Vagina (tissue), 2 donors: ENCODE data around the gene BET1. TPM values are rescaled to one million over a fixed set of nuclear protein-coding genes. Genes with fewer than 3 reads are reported as not detected.

Source experiments
- DNase-seq, 2 donors: peaks; one replicate each; pipeline ENCODE4 v3.0.0-alpha.2; 2017; ENCODE audit errors: extremely low spot score in 2 of 2
- H3K27ac ChIP-seq: fragments of 200-600 bp; sonication (generic); one replicate; pipeline ENCODE4 v1.5.1; 2019
- H3K27me3 ChIP-seq: fragments of 200-600 bp; sonication (generic); one replicate; pipeline ENCODE4 v1.5.1; 2019
- H3K36me3 ChIP-seq, 2 donors: fragments of 200-600 bp; sonication (generic); one replicate each; pipeline ENCODE4 v1.5.1; 2017 to 2019
- H3K4me1 ChIP-seq: fragments of 200-600 bp; sonication (generic); one replicate; pipeline ENCODE4 v1.5.1; 2019
- H3K4me3 ChIP-seq, 2 donors: fragments of 200-600 bp; sonication (generic); 1 replicate in 1 of 2; 2 replicates in 1 of 2; pipeline ENCODE4 v1.5.1; 2016 to 2019
- H3K9me3 ChIP-seq: fragments of 200-600 bp; sonication (generic); one replicate; pipeline ENCODE4 v1.5.1; 2019
- CTCF ChIP-seq, 3 experiments: fragments of 450-650 bp in 2 of 3; fragments of 200-600 bp in 1 of 3; sonication (generic) in 1 of 3; IDR thresholded peaks; one replicate each; pipeline ENCODE4 v1.5.1; 2017 to 2019; ENCODE audit warnings: antibody characterized with exemption in 3 of 3, mild to moderate bottlenecking in 2 of 3, moderate library complexity in 2 of 3
- POLR2A ChIP-seq, 2 donors: fragments of 450-650 bp; IDR thresholded peaks; one replicate each; pipeline ENCODE4 v1.6.1; 2017; ENCODE audit warnings: antibody characterized with exemption in 2 of 2, mild to moderate bottlenecking in 2 of 2, moderate library complexity in 2 of 2
- POLR2AphosphoS5 ChIP-seq, 2 donors: sonication (generic); formaldehyde crosslinking; IDR thresholded peaks; one replicate each; pipeline ENCODE4 v1.9.0; 2017; ENCODE audit warnings: antibody characterized with exemption in 2 of 2, mild to moderate bottlenecking in 2 of 2, low read depth in 1 of 2; ENCODE audit not compliant: insufficient read depth in 1 of 2
- intact Hi-C: fragments of 100-400 bp; cut with DNase I; formaldehyde crosslinking; loops from one replicate; pipeline ENCODE4 v1.15.1; 2023
- total RNA-seq: library from RNA; depleted of rRNA; stranded (reverse); fragments of >200 nt; gene quantifications from one replicate; pipeline ENCODE4 v1.2.3, GENCODE V29; 2016

The BET1 gene
- total RNA-seq, 1 donor from 2014 or later = 22.1 TPM

- no peak overlapping the region for H3K27ac ChIP-seq
- no peak for DNase-seq
- intact Hi-C loops = no loop called here
- TF ChIP-seq POLR2AphosphoS5 (IDR thresholded peaks at IDR 0.05; ENCODE audit: insufficient read depth in 1 of 2, low read depth in 1 of 2) (no peak), POLR2A (IDR thresholded peaks at IDR 0.05) (no peak), CTCF (IDR thresholded peaks at IDR 0.05) (no peak)
- H3K9me3 ChIP-seq = no peaks in the 10 kb centered on the region
- no peaks in the 10 kb centered on the region for H3K4me1 ChIP-seq
- no peak overlapping the region for H3K4me3 ChIP-seq
- H3K27me3 ChIP-seq = no peaks in the 10 kb centered on the region
- H3K36me3 ChIP-seq = no peaks in the 10 kb centered on the region
Observed at GRCh38 chr7:93973134-93973533, 31.0 kb downstream of the BET1 start.

- Histone ChIP-seq H3K9me3 (no peaks in the 10 kb centered on the region), H3K36me3 (no peaks in the 10 kb centered on the region), H3K27me3 (no peaks in the 10 kb centered on the region), H3K27ac (no peak overlapping the region), H3K4me3 (no peak overlapping the region), H3K4me1 (no peaks in the 10 kb centered on the region)
- no peak for DNase-seq
- no peak for TF ChIP-seq CTCF (IDR thresholded peaks at IDR 0.05)
- no peak for TF ChIP-seq POLR2AphosphoS5 (IDR thresholded peaks at IDR 0.05; ENCODE audit: insufficient read depth in 1 of 2, low read depth in 1 of 2)
- no peak for TF ChIP-seq POLR2A (IDR thresholded peaks at IDR 0.05)
- intact Hi-C loops = no loop called here
Observed at GRCh38 chr7:93972029-93972725, 32.0 kb downstream of the BET1 start.

- H3K36me3 ChIP-seq = no peaks in the 10 kb centered on the region
- no peaks in the 10 kb centered on the region for H3K27me3 ChIP-seq
- no peak overlapping the region for H3K27ac ChIP-seq
- no peak for TF ChIP-seq POLR2A (IDR thresholded peaks at IDR 0.05)
- DNase-seq = no peak
- intact Hi-C loops = no loop called here
- H3K4me1 ChIP-seq = no peaks in the 10 kb centered on the region
- H3K4me3 ChIP-seq = no peak overlapping the region
- no peaks in the 10 kb centered on the region for H3K9me3 ChIP-seq
Observed at GRCh38 chr7:93968911-93969620, 35.1 kb downstream of the BET1 start.

- H3K9me3 ChIP-seq = no peaks in the 10 kb centered on the region
- H3K27me3 ChIP-seq = no peaks in the 10 kb centered on the region
- no peak for DNase-seq
- TF ChIP-seq POLR2AphosphoS5 (IDR thresholded peaks at IDR 0.05; ENCODE audit: insufficient read depth in 1 of 2, low read depth in 1 of 2) (no peak), CTCF (IDR thresholded peaks at IDR 0.05) (no peak), POLR2A (IDR thresholded peaks at IDR 0.05) (no peak)
- intact Hi-C loops = no loop called here
- H3K27ac ChIP-seq = no peak overlapping the region
- no peaks in the 10 kb centered on the region for H3K4me1 ChIP-seq
- H3K4me3 ChIP-seq = no peak overlapping the region
- H3K36me3 ChIP-seq = no peaks in the 10 kb centered on the region
Observed at GRCh38 chr7:93964813-93965212, 39.3 kb downstream of the BET1 start.

- H3K27me3 ChIP-seq = no peaks in the 10 kb centered on the region
- no peaks in the 10 kb centered on the region for H3K9me3 ChIP-seq
- H3K36me3 ChIP-seq = no peaks in the 10 kb centered on the region
- TF ChIP-seq CTCF (IDR thresholded peaks at IDR 0.05) (no peak), POLR2A (IDR thresholded peaks at IDR 0.05) (no peak), POLR2AphosphoS5 (IDR thresholded peaks at IDR 0.05; ENCODE audit: insufficient read depth in 1 of 2, low read depth in 1 of 2) (no peak)
- no peaks in the 10 kb centered on the region for H3K4me1 ChIP-seq
- intact Hi-C loops = no loop called here
- H3K4me3 ChIP-seq = no peak overlapping the region
- H3K27ac ChIP-seq = no peak overlapping the region
- DNase-seq = no peak
Observed at GRCh38 chr7:93964262-93964661, 39.9 kb downstream of the BET1 start.
